ENCODE data around the gene ENO4. TPM values are rescaled to one million over a fixed set of nuclear protein-coding genes. Genes with fewer than 3 reads are reported as not detected.

ENO4 gene
- total RNA-seq, 1 experiment from 2014 or later, result 0.22 TPM

- Histone ChIP-seq H3K4me2 (ENCODE audit: low read length) (no peak overlapping the region), H3K9ac (ENCODE audit: low read length) (no peak overlapping the region), H3K79me2 (ENCODE audit: insufficient read depth, low read length) (no peaks in the 10 kb centered on the region), H3K9me3 (ENCODE audit: control insufficient read depth in 1 of 2, insufficient read depth in 1 of 2, low read depth in 1 of 2, low read length in 2 of 2) (no peaks in the 10 kb centered on the region), H3K36me3 (ENCODE audit: control insufficient read depth in 1 of 2, insufficient read depth in 2 of 2, low read length in 2 of 2) (peaks cover 7 to 10% of the 10 kb centered on the region in 2 experiments; a peak in 3 of 4 replicates), H3K4me3 (replicated peaks in 1 of 2; ENCODE audit: low read depth in 1 of 2, low read length in 2 of 2) (no peak overlapping the region), H3K4me1 (ENCODE audit: control insufficient read depth in 1 of 2, insufficient read depth in 2 of 2, low read length in 2 of 2) (no peaks in the 10 kb centered on the region), H4K20me1 (ENCODE audit: insufficient read depth) (no peaks in the 10 kb centered on the region), H3K27ac (ENCODE audit: low read depth, low read length) (no peak overlapping the region), H3K9me2 (ENCODE audit: insufficient read depth) (no peaks in the 10 kb centered on the region), H2AFZ (ENCODE audit: low read depth, low read length, poor library complexity, severe bottlenecking) (no peak overlapping the region), H3K27me3 (ENCODE audit: insufficient read depth, low read length) (no peaks in the 10 kb centered on the region)
- BruUV-seq (replicated peaks), result no TSS peak
- DNase-seq (ENCODE audit: low read depth, low spot score) (no peak), ATAC-seq (no peak)
- TF ChIP-seq ATF3 (IDR thresholded peaks at IDR 0.05) (no peak), ZNF274 (IDR thresholded peaks at IDR 0.05; ENCODE audit: low read depth, low read length) (no peak), POLR2A (IDR thresholded peaks at IDR 0.05; ENCODE audit: borderline replicate concordance, extremely low read depth, insufficient read depth, insufficient read length) (no peak), CEBPB (IDR thresholded peaks at IDR 0.05; ENCODE audit: low read depth) (no peak), EZH2phosphoT487 (IDR thresholded peaks at IDR 0.05; ENCODE audit: borderline replicate concordance) (no peak), ELF1 (IDR thresholded peaks at IDR 0.05; ENCODE audit: borderline replicate concordance, low read depth) (no peak), EGR1 (IDR thresholded peaks at IDR 0.05; ENCODE audit: low read depth) (no peak), POLR2AphosphoS5 (IDR thresholded peaks at IDR 0.05; ENCODE audit: low read depth, low read length) (no peak), YY1 (IDR thresholded peaks at IDR 0.05; ENCODE audit: extremely low read depth, insufficient replicate concordance, low read depth, low read length) (no peak), RAD21 (IDR thresholded peaks at IDR 0.05; ENCODE audit: low read depth) (no peak), SRF (IDR thresholded peaks at IDR 0.05; ENCODE audit: low read depth) (no peak), ZBTB33 (IDR thresholded peaks at IDR 0.05; ENCODE audit: extremely low read depth, insufficient replicate concordance, low read length) (no peak)
- CTCF ChIA-PET, result no interaction called here
- RAD21 ChIA-PET (ENCODE audit: low non-redundant PET in 1 of 2, low total read pairs in 2 of 2, uncharacterized antibody in 2 of 2, unreplicated experiment in 2 of 2), result no interaction called here
- intact Hi-C loops (cut with micrococcal nuclease), result no loop called here
- POLR2A ChIA-PET, result no interaction called here
Measured at GRCh38 chr10:116879817-116880216, 30.5 kb downstream of the ENO4 start.

Data from HCT116 (cell line).